Measurements from ENCODE around the gene ITGA7.

ITGA7 gene

GRCh38 chr12:55734595-55734994 is 26.9 kb upstream of the ITGA7 start:
- DNase-seq = no peak

GRCh38 chr12:55733858-55734257 is 26.2 kb upstream of the ITGA7 start:
- DNase-seq = no peak

- DNase-seq = no peak
Observed at GRCh38 chr12:55733021-55733555, 25.4 kb upstream of the ITGA7 start.

- DNase-seq = no peak
Observed at GRCh38 chr12:55732288-55732687, 24.6 kb upstream of the ITGA7 start.

GRCh38 chr12:55729819-55730818 is 22.4 kb upstream of the ITGA7 start:
- DNase-seq = no peak

GRCh38 chr12:55728939-55729818 is 21.5 kb upstream of the ITGA7 start, which contains the start of gene CD63:
TSS of gene CD63 (minus strand) at chr12:55729009. CDS start at chr12:55728341, 668 bp downstream.
- DNase-seq = peak; percentile 73

- DNase-seq = peak; percentile 54
Observed at GRCh38 chr12:55728186-55728938, 20.7 kb upstream of the ITGA7 start.

- no peak for DNase-seq
Observed at GRCh38 chr12:55727643-55728185, 20.0 kb upstream of the ITGA7 start.

GRCh38 chr12:55726971-55727370 is 19.3 kb upstream of the ITGA7 start:
- no peak for DNase-seq

GRCh38 chr12:55725556-55725955 is 17.9 kb upstream of the ITGA7 start:
- no peak for DNase-seq

GRCh38 chr12:55724940-55725309 is 17.2 kb upstream of the ITGA7 start:
- DNase-seq = no peak

GRCh38 chr12:55724226-55724939 is 16.7 kb upstream of the ITGA7 start:
- DNase-seq = no peak

- no peak for DNase-seq
Observed at GRCh38 chr12:55723516-55724225, 16.0 kb upstream of the ITGA7 start.

- DNase-seq = no peak
Observed at GRCh38 chr12:55722948-55723347, 15.2 kb upstream of the ITGA7 start.

- no peak for DNase-seq
Observed at GRCh38 chr12:55721601-55722213, 14.0 kb upstream of the ITGA7 start.

GRCh38 chr12:55720894-55721444 is 13.3 kb upstream of the ITGA7 start:
- no peak for DNase-seq

- no peak for DNase-seq
Observed at GRCh38 chr12:55720071-55720564, 12.4 kb upstream of the ITGA7 start, which contains the start of gene RDH5. TSS of gene RDH5 (plus strand) at chr12:55720393. CDS start at chr12:55721185, 792 bp downstream.

GRCh38 chr12:55719371-55719770 is 11.7 kb upstream of the ITGA7 start:
- no peak for DNase-seq

- no peak for DNase-seq
Observed at GRCh38 chr12:55718624-55719275, 11.0 kb upstream of the ITGA7 start.
